Measurements from ENCODE around the gene ZNF197.
"Not testable (repeated sequence)": the region's sequence is repeated elsewhere in the genome, so short reads cannot be mapped to it uniquely, and the experiment has no call there.

GRCh38 chr3:44577354-44577952, 47.4 kb upstream of the ZNF197 start:
- TF ChIP-seq, protein P1, sequence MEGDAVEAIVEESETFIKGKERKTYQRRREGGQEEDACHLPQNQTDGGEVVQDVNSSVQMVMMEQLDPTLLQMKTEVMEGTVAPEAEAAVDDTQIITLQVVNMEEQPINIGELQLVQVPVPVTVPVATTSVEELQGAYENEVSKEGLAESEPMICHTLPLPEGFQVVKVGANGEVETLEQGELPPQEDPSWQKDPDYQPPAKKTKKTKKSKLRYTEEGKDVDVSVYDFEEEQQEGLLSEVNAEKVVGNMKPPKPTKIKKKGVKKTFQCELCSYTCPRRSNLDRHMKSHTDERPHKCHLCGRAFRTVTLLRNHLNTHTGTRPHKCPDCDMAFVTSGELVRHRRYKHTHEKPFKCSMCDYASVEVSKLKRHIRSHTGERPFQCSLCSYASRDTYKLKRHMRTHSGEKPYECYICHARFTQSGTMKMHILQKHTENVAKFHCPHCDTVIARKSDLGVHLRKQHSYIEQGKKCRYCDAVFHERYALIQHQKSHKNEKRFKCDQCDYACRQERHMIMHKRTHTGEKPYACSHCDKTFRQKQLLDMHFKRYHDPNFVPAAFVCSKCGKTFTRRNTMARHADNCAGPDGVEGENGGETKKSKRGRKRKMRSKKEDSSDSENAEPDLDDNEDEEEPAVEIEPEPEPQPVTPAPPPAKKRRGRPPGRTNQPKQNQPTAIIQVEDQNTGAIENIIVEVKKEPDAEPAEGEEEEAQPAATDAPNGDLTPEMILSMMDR (IDR thresholded peaks at IDR 0.05; ENCODE audit: low read depth, low read length, missing input control): not testable (repeated sequence)
- not testable (repeated sequence) for TF ChIP-seq MAX (IDR thresholded peaks at IDR 0.05); JUND (IDR thresholded peaks at IDR 0.05); GABPA (IDR thresholded peaks at IDR 0.05 in 1 of 2, conservative IDR thresholded peaks at IDR 0.05 in 1 of 2); ATF3 (IDR thresholded peaks at IDR 0.05); RAD21 (IDR thresholded peaks at IDR 0.05); EGR1 (IDR thresholded peaks at IDR 0.05; ENCODE audit: low read depth in 2 of 2); YY1 (IDR thresholded peaks at IDR 0.05); RXRA (IDR thresholded peaks at IDR 0.05)
- TF ChIP-seq, protein P2, sequence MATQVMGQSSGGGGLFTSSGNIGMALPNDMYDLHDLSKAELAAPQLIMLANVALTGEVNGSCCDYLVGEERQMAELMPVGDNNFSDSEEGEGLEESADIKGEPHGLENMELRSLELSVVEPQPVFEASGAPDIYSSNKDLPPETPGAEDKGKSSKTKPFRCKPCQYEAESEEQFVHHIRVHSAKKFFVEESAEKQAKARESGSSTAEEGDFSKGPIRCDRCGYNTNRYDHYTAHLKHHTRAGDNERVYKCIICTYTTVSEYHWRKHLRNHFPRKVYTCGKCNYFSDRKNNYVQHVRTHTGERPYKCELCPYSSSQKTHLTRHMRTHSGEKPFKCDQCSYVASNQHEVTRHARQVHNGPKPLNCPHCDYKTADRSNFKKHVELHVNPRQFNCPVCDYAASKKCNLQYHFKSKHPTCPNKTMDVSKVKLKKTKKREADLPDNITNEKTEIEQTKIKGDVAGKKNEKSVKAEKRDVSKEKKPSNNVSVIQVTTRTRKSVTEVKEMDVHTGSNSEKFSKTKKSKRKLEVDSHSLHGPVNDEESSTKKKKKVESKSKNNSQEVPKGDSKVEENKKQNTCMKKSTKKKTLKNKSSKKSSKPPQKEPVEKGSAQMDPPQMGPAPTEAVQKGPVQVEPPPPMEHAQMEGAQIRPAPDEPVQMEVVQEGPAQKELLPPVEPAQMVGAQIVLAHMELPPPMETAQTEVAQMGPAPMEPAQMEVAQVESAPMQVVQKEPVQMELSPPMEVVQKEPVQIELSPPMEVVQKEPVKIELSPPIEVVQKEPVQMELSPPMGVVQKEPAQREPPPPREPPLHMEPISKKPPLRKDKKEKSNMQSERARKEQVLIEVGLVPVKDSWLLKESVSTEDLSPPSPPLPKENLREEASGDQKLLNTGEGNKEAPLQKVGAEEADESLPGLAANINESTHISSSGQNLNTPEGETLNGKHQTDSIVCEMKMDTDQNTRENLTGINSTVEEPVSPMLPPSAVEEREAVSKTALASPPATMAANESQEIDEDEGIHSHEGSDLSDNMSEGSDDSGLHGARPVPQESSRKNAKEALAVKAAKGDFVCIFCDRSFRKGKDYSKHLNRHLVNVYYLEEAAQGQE (IDR thresholded peaks at IDR 0.05): not testable (repeated sequence)

All from liver (tissue), 3 donors.